Type B pancreatic cell (in vitro differentiated cells): ENCODE measurements around the gene DCBLD1. TPM values are rescaled to one million over a fixed set of nuclear protein-coding genes. Genes with fewer than 3 reads are reported as not detected.
"Not testable (repeated sequence)": the region's sequence is repeated elsewhere in the genome, so short reads cannot be mapped to it uniquely, and the experiment has no call there.

Source experiments
- DNase-seq: peaks from one replicate; pipeline ENCODE4 v3.0.0; 2021; ENCODE audit warnings: mixed read lengths; ENCODE audit not compliant: unreplicated experiment; ENCODE audit errors: extremely low spot score
- H3K27ac Mint-ChIP-seq: 2 replicates; pipeline ENCODE4 v1.8.0; 2021; ENCODE audit warnings: mild to moderate bottlenecking, mixed read lengths
- H3K27me3 Mint-ChIP-seq: 2 replicates; pipeline ENCODE4 v1.8.0; 2021; ENCODE audit warnings: mixed read lengths
- H3K36me3 Mint-ChIP-seq: 2 replicates; pipeline ENCODE4 v1.8.0; 2021; ENCODE audit warnings: mixed read lengths
- H3K4me1 Mint-ChIP-seq: one replicate; pipeline ENCODE4 v1.8.0; 2021; ENCODE audit warnings: mixed read lengths; ENCODE audit not compliant: unreplicated experiment
- H3K4me3 Mint-ChIP-seq: 2 replicates; pipeline ENCODE4 v1.8.0; 2021; ENCODE audit warnings: mild to moderate bottlenecking, mixed read lengths
- H3K9me3 Mint-ChIP-seq: 2 replicates; pipeline ENCODE4 v1.8.0; 2021; ENCODE audit warnings: mixed read lengths
- CTCF ChIP-seq: fragments of 200-600 bp; sonication (generic); conservative IDR thresholded peaks from 2 replicates; pipeline ENCODE4 v1.5.0; 2021; ENCODE audit warnings: antibody characterized with exemption, mild to moderate bottlenecking
- long read RNA-seq: library from polyadenylated mRNA; unstranded; transcript quantifications from one replicate; pipeline ENCODE4 v2.0.0, GENCODE V29; 2020
- total RNA-seq: library from RNA; stranded (reverse); gene quantifications from 2 replicates; pipeline ENCODE4 v1.2.1, GENCODE V29; 2021; ENCODE audit warnings: low replicate concordance

The DCBLD1 gene
- total RNA-seq: 9.0 and 15.0 TPM in 2 replicates
- long read RNA-seq, partial matches to known transcripts: 6 of 12 reads
- long read RNA-seq, other reads (novel, unspliced or antisense): 4 of 12 reads

- H3K4me1 Mint-ChIP-seq: peaks cover 14% of the 10 kb centered on the region
- peaks cover 31% of the 10 kb centered on the region for H3K27me3 Mint-ChIP-seq
- peak; percentile 16 for TF ChIP-seq CTCF
- DNase-seq: peak; percentile 75
- H3K4me3 Mint-ChIP-seq: peak within 1 kb of the TSS; percentile 96
- peaks cover 5% of the 10 kb centered on the region for H3K9me3 Mint-ChIP-seq
- H3K36me3 Mint-ChIP-seq: no peaks in the 10 kb centered on the region
- peak within 1 kb of the TSS; percentile 92 for H3K27ac Mint-ChIP-seq
Measured at GRCh38 chr6:117482240-117483003, at the start of gene DCBLD1. Gene DCBLD1 (plus strand): TSS chr6:117482674. CDS start chr6:117482782, 108 bp downstream.

- TF ChIP-seq CTCF: no peak
- H3K27ac Mint-ChIP-seq: no peak overlapping the region
- no peaks in the 10 kb centered on the region for H3K36me3 Mint-ChIP-seq
- H3K4me3 Mint-ChIP-seq: no peak overlapping the region
- no peaks in the 10 kb centered on the region for H3K4me1 Mint-ChIP-seq
- DNase-seq: no peak
- H3K9me3 Mint-ChIP-seq: peaks cover 7% of the 10 kb centered on the region
- H3K27me3 Mint-ChIP-seq: peaks cover 3% of the 10 kb centered on the region
Measured at GRCh38 chr6:117440706-117441525, 41.6 kb upstream of the DCBLD1 start.

GRCh38 chr6:117441824-117442264, 40.6 kb upstream of the DCBLD1 start:
- Mint-ChIP-seq H3K27ac (no peak overlapping the region), H3K36me3 (no peaks in the 10 kb centered on the region), H3K4me3 (no peak overlapping the region), H3K4me1 (no peaks in the 10 kb centered on the region), H3K9me3 (peaks cover 7% of the 10 kb centered on the region), H3K27me3 (peaks cover 3% of the 10 kb centered on the region)
- no peak for DNase-seq
- TF ChIP-seq CTCF: no peak

DNA sequence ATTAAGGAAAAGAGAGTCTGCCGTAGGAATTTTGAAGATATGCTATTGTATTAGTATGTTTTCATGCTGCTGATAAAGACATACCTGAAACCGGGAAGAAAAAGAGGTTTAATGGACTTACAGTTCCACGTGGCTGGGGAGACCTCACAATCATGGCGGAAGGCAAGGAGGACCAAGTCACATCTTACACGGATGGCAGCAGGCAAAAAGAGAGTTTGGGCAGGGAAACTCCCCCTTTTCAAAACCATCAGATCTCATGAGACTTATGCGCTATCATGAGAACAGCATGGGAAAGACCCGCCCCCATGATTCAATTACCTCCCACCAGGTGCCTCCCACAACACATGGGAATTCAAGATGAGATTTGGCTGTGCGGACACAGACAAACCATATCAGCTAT, 40.2 kb upstream of the DCBLD1 start:
- H3K9me3 Mint-ChIP-seq, H3K4me3 Mint-ChIP-seq, H3K4me1 Mint-ChIP-seq, H3K27ac Mint-ChIP-seq, H3K27me3 Mint-ChIP-seq, H3K36me3 Mint-ChIP-seq, DNase-seq: not testable (repeated sequence)

DNA sequence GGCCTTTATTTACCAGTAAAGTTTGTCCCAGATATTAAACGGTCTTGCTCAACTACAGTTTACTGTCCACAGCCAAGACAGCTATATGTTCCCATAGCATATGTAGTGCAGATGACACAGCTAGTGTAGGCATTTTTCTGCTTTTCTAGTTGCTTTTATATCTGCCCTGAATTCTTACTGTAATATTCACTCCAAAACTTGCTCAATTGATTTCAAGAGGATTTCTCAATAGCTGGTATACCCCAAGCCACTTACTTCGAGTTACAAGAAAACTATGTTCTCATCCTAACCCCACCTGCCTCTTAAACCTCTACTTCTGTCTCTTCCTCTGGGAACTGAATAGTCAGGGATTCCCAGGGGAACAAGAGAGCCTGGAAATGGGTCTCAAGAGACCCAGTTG, 37.9 kb upstream of the DCBLD1 start:
- Mint-ChIP-seq H3K36me3 (no peaks in the 10 kb centered on the region), H3K27ac (no peak overlapping the region), H3K27me3 (peaks cover 10% of the 10 kb centered on the region), H3K9me3 (peaks cover under 1% of the 10 kb centered on the region), H3K4me1 (peaks cover under 1% of the 10 kb centered on the region), H3K4me3 (no peak overlapping the region)
- DNase-seq: no peak
- TF ChIP-seq CTCF: no peak

DNA sequence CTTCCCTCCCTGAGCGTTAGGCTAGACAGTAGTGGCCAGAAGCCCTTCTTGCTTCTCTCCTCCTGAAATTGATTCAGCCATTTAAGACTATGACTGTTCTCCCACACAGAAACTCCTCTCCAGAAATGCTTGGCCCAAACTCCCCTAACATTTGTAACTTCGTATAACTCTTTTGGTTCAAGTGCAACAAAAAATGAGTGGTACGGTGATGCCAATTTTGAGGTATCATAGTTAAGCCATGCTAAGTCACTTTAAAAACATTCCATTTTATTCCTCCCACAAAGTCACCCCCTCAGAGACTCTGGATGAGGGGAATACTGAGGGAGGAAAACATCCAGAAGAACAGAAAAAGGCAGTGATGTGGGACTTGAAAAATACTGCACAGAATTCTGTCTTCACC, 35.6 kb upstream of the DCBLD1 start:
- no peak for DNase-seq
- Mint-ChIP-seq H3K4me3 (no peak overlapping the region), H3K4me1 (peaks cover 4% of the 10 kb centered on the region), H3K27ac (no peak overlapping the region), H3K9me3 (no peaks in the 10 kb centered on the region), H3K27me3 (peaks cover 10% of the 10 kb centered on the region), H3K36me3 (no peaks in the 10 kb centered on the region)
- no peak for TF ChIP-seq CTCF
